ENCODE measurements around the gene TOMM7.
"Not testable (repeated sequence)": the region's sequence is repeated elsewhere in the genome, so short reads cannot be mapped to it uniquely, and the experiment has no call there.

The TOMM7 gene

DNA sequence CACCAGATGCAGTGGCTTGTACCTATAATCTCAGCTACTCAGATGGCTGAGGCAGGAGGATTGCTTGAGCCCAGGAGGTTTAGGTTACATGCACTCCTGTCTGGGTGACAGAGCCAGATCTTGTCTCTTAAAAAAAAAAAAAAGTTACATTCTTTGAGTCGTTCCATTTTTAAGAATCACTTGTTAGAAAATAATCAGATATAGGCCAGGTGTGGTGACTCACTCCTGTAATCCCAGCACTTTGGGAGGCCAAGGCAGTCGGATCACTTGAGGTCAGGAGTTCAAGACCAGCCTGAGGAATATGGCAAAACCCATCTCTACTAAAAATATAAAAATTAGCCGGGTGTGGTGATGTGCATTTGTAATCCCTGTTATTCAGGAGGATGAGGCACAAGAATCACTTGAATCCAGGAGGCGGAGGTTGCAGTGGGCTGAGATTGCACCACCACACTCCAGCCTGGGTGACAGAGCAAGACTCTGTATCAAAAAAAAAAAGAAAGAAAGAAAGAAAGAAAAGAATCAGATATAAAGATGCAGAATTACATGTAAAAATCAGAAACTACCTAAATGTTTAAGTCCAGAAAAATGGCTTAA is 42.8 kb downstream of the TOMM7 start:
- not testable (repeated sequence) for DNase-seq

DNA sequence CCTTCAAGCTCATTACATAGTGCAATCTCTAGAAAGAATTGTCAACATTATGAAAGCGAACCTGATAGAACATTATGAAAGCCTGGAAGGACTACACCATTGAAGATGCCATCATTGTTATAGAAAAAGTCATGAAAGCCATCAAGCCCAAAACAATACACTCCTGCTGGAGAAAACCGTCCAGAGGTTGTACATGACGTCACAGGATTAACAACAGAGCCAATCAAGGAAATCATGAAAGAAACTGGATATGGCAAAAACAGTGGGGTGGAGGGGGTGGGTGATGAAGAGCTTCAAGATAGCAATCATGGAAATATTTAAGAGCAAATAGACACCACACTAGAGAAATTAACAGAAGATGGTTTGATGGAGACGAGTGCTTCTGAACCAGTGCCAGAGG is 45.7 kb downstream of the TOMM7 start:
- DNase-seq = no peak

GRCh38 chr7:22772885-22773284 is 49.8 kb downstream of the TOMM7 start:
- no peak for DNase-seq

DNA sequence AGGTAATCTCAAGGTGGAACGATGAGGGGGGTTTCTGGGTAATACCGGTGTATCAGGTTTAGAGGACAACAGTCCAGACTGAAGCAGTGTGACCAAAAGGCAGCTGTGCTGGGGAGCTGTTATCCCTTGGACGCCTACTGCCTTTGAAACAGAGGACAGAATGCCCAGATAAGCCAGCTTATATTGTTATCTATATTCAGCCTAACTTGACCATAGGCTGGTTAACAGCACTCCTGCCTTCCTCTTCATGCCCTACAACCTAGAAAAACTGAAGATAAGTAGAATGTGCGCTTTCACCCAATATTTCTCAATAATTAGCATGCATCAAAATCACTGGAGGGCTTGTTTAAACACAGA is 50.8 kb downstream of the TOMM7 start:
- DNase-seq = no peak

DNA sequence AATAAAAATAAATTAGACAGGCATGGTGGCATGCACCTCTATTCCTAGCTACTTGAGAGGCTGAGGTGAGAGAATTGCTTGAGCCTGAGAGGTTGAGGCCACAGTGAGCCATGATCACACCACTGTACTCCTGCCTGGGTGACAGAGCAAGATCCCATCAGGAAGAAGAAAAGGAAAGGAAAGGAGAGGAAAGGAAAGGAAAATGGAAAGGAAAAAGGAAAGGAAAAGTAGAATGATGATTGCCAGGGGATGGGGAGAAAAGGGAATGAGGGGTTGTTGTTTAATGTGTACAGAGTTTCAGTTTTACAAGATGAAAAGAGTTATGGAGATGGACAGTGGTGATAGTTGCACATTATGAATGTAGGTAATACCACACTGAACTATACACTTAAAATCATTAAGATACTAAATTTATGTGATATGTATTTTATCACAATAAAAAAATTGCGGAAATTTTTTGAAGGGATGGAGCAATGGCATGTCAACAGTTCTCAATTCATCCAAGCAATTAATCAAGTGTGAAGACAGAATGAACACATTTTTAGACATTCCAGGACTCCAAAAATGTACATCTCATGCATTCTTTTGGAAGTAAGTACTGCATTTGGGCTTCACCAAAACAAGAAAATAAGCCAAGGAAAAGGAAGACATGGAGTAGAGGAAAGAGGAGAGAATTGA is 51.3 kb downstream of the TOMM7 start:
- no peak for DNase-seq

DNA sequence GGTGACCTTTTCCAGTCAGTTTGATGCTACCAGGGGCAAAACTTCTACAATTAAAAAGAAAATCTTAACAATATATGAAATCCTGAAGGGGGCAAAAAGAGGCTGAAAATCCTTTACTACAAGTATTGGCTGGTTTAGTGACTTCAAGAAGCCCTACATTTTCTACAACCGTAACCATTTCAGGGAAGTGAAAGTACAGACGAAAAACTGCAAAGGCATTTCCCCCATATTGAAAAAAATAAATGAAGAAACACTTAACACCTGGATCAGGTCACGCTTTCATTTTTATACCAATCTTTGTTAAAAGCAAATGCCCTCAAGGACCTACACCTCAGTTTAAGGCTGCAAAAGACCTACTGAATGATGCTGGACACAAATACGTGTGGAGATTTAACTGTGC is 57.0 kb downstream of the TOMM7 start:
- no peak for DNase-seq

Data from NCI-H526 (cell line).